Neural cell (in vitro differentiated cells): Measurements from ENCODE around the gene ZC3H14. TPM values are rescaled to one million over a fixed set of nuclear protein-coding genes. Genes with fewer than 3 reads are reported as not detected.

ENCODE experiments used
- H2AFZ ChIP-seq: fragments of 200-600, 300-800 bp; sonication (generic), shearing (Covaris generic); 2 replicates; pipeline ENCODE4 v1.6.0; 2014; ENCODE audit warnings: low read depth, mild to moderate bottlenecking, antibody characterized with exemption, low read length, moderate library complexity
- H3F3A ChIP-seq: fragments of 200-600 bp; shearing (Covaris generic); 2 replicates; pipeline ENCODE4 v1.6.1; 2016; ENCODE audit warnings: mild to moderate bottlenecking, moderate library complexity, mixed read lengths, antibody characterized with exemption, low read length; ENCODE audit not compliant: insufficient read depth, poor library complexity, severe bottlenecking
- H3K27ac ChIP-seq: fragments of 200-600, 300-800 bp; sonication (generic), shearing (Covaris generic); 2 replicates; pipeline ENCODE4 v1.5.1; 2014; ENCODE audit warnings: mild to moderate bottlenecking, low read length, moderate library complexity
- H3K27me3 ChIP-seq: fragments of 300-800, 200-600 bp; sonication (generic), shearing (Covaris generic); 2 replicates; pipeline ENCODE4 v1.6.0; 2014; ENCODE audit warnings: mild to moderate bottlenecking, low read depth, low read length, moderate library complexity; ENCODE audit not compliant: insufficient read depth
- H3K36me3 ChIP-seq: fragments of 300-800, 200-600 bp; sonication (generic), shearing (Covaris generic); 2 replicates; pipeline ENCODE4 v1.5.1; 2014; ENCODE audit warnings: mild to moderate bottlenecking, antibody characterized with exemption, low read length, moderate library complexity; ENCODE audit not compliant: insufficient read depth
- H3K4me2 ChIP-seq: fragments of 300-800, 200-600 bp; sonication (generic), shearing (Covaris generic); 2 replicates; pipeline ENCODE4 v1.6.0; 2014; ENCODE audit warnings: mild to moderate bottlenecking, low read length
- H3K4me3 ChIP-seq: fragments of 300-800, 200-600 bp; sonication (generic), shearing (Covaris generic); 2 replicates; pipeline ENCODE4 v1.5.1; 2014; ENCODE audit warnings: mild to moderate bottlenecking, low read length, moderate library complexity
- H3K79me2 ChIP-seq: fragments of 200-600 bp; shearing (Covaris generic); replicated peaks from 2 replicates; pipeline ENCODE4 v1.6.0; 2014; ENCODE audit warnings: mild to moderate bottlenecking, low read length, moderate library complexity; ENCODE audit not compliant: insufficient read depth
- H3K9ac ChIP-seq: fragments of 300-800, 200-600 bp; sonication (generic), shearing (Covaris generic); 2 replicates; pipeline ENCODE4 v1.6.1; 2016; ENCODE audit warnings: mild to moderate bottlenecking, low read length, mixed read lengths
- H3K9me2 ChIP-seq: fragments of 200-600 bp; shearing (Covaris generic); 2 replicates; pipeline ENCODE4 v1.6.1; 2016; ENCODE audit warnings: mild to moderate bottlenecking, low read length, mixed read lengths; ENCODE audit not compliant: insufficient read depth
- H3K9me3 ChIP-seq: fragments of 200-600, 300-800 bp; sonication (generic), shearing (Covaris generic); 2 replicates; pipeline ENCODE4 v1.6.1; 2016; ENCODE audit warnings: mild to moderate bottlenecking, mixed run types, low read length, moderate library complexity, mixed read lengths
- H4K20me1 ChIP-seq: fragments of 200-600 bp; shearing (Covaris generic); 2 replicates; pipeline ENCODE4 v1.6.1; 2016; ENCODE audit warnings: mild to moderate bottlenecking, mixed run types; ENCODE audit not compliant: insufficient read depth
- EP300 ChIP-seq: fragments of 450-650 bp; conservative IDR thresholded peaks from 2 replicates; pipeline ENCODE4 v1.6.1; 2014; ENCODE audit warnings: antibody characterized with exemption, mild to moderate bottlenecking, moderate library complexity; ENCODE audit not compliant: poor library complexity, severe bottlenecking
- EZH2 ChIP-seq: fragments of 200-600, 300-800 bp; shearing (Covaris generic), sonication (generic); IDR thresholded peaks from 2 replicates; pipeline ENCODE4 v1.6.1; 2014; ENCODE audit warnings: antibody characterized with exemption, low read length, borderline replicate concordance, mild to moderate bottlenecking; ENCODE audit not compliant: insufficient read depth, poor library complexity, severe bottlenecking
- MXI1 ChIP-seq: fragments of 450-650 bp; conservative IDR thresholded peaks from 2 replicates; pipeline ENCODE4 v1.6.1; 2014; ENCODE audit warnings: antibody characterized with exemption, mild to moderate bottlenecking; ENCODE audit not compliant: poor library complexity, severe bottlenecking
- POLR2AphosphoS5 ChIP-seq: IDR thresholded peaks from 2 replicates; pipeline ENCODE4 v1.6.1; 2012
- RAD21 ChIP-seq: fragments of 450-650 bp; conservative IDR thresholded peaks from 2 replicates; pipeline ENCODE4 v1.6.1; 2014; ENCODE audit warnings: antibody characterized with exemption, mild to moderate bottlenecking, moderate library complexity
- SMC3 ChIP-seq: fragments of 450-650 bp; conservative IDR thresholded peaks from 2 replicates; pipeline ENCODE4 v1.6.1; 2014; ENCODE audit warnings: antibody characterized with exemption, mild to moderate bottlenecking, moderate library complexity; ENCODE audit not compliant: poor library complexity
- TAF1 ChIP-seq: IDR thresholded peaks from 2 replicates; pipeline ENCODE4 v1.6.1; 2012; ENCODE audit warnings: low read depth
- polyA plus RNA-seq: library from polyadenylated mRNA; depleted of rRNA; stranded (reverse); fragments of >200 nt; gene quantifications from 2 replicates; pipeline ENCODE4 v1.2.3, GENCODE V29; 2014
- TF ChIP-seq, protein P1 (sequence below): IDR thresholded peaks from 2 replicates; pipeline ENCODE4 v1.6.1; 2012; ENCODE audit warnings: borderline replicate concordance
- TF ChIP-seq, protein P2 (sequence below): fragments of 450-650 bp; IDR thresholded peaks from 2 replicates; pipeline ENCODE4 v1.5.1; 2014; ENCODE audit warnings: antibody characterized with exemption, mild to moderate bottlenecking, moderate library complexity; ENCODE audit not compliant: poor library complexity, severe bottlenecking

Gene ZC3H14
- polyA plus RNA-seq, 1 donor from 2014 or later, result 70.5 TPM

DNA sequence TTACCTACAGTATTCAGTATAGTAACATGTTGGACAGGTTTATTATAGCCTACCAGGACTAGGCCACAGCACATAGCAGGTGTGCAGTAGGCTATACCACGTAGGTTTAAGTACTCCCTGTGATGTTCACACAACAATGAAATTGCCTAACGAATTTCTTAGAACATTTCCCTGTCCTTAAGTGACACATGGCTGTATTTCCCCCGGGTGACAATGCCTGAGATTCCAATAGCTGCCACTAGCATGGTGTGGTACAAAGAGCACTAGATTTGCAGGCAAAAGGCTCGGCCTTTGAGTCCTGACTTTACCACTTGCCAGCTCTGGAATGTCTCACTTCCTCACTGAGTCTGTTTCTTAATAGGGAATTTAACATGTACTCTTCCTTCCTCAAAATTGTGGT, 27.7 kb upstream of the ZC3H14 start:
- TF ChIP-seq TAF1, result no peak
- H3K79me2 ChIP-seq, result peaks cover 7% of the 10 kb centered on the region
- H3K27ac ChIP-seq, result no peak overlapping the region
- no peak overlapping the region for H3K4me3 ChIP-seq
- no peak overlapping the region for H2AFZ ChIP-seq
- no peaks in the 10 kb centered on the region for H3K27me3 ChIP-seq
- no peaks in the 10 kb centered on the region for H3K9me2 ChIP-seq
- no peak overlapping the region for H3K4me2 ChIP-seq
- no peak overlapping the region for H3K9ac ChIP-seq
- H4K20me1 ChIP-seq, result no peaks in the 10 kb centered on the region
- peaks cover 7% of the 10 kb centered on the region for H3K36me3 ChIP-seq
- H3K9me3 ChIP-seq, result no peaks in the 10 kb centered on the region
- no peaks in the 10 kb centered on the region for H3F3A ChIP-seq

DNA sequence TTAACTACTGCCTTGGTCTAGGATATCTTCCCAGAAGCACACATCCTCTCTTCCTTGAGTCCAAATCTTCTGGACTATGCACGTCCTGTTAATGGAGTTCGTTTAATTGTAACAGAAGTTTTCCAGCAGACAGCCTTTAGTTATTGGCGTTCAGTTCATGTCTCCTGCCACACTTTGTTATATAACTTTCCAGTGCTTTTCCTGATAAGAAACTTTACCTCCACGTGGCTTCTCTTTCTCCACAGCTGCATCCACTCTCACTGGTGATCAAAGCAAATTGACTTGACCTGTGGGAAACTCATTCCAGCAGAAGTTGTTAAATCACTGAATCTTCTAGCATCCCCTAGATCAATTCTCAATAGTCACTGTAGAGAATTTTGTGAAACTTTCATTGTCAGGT, 27.0 kb upstream of the ZC3H14 start:
- H3K27me3 ChIP-seq, result no peaks in the 10 kb centered on the region
- H3K4me3 ChIP-seq, result no peak overlapping the region
- TF ChIP-seq POLR2AphosphoS5, result no peak
- no peak for TF ChIP-seq RAD21
- no peak for TF ChIP-seq SMC3
- TF ChIP-seq, protein P1, sequence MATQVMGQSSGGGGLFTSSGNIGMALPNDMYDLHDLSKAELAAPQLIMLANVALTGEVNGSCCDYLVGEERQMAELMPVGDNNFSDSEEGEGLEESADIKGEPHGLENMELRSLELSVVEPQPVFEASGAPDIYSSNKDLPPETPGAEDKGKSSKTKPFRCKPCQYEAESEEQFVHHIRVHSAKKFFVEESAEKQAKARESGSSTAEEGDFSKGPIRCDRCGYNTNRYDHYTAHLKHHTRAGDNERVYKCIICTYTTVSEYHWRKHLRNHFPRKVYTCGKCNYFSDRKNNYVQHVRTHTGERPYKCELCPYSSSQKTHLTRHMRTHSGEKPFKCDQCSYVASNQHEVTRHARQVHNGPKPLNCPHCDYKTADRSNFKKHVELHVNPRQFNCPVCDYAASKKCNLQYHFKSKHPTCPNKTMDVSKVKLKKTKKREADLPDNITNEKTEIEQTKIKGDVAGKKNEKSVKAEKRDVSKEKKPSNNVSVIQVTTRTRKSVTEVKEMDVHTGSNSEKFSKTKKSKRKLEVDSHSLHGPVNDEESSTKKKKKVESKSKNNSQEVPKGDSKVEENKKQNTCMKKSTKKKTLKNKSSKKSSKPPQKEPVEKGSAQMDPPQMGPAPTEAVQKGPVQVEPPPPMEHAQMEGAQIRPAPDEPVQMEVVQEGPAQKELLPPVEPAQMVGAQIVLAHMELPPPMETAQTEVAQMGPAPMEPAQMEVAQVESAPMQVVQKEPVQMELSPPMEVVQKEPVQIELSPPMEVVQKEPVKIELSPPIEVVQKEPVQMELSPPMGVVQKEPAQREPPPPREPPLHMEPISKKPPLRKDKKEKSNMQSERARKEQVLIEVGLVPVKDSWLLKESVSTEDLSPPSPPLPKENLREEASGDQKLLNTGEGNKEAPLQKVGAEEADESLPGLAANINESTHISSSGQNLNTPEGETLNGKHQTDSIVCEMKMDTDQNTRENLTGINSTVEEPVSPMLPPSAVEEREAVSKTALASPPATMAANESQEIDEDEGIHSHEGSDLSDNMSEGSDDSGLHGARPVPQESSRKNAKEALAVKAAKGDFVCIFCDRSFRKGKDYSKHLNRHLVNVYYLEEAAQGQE, result no peak
- H3K27ac ChIP-seq, result no peak overlapping the region
- H3K9ac ChIP-seq, result no peak overlapping the region
- no peak overlapping the region for H2AFZ ChIP-seq
- no peak overlapping the region for H3K4me2 ChIP-seq
- H3K9me2 ChIP-seq, result no peaks in the 10 kb centered on the region
- no peaks in the 10 kb centered on the region for H3K9me3 ChIP-seq
- H4K20me1 ChIP-seq, result no peaks in the 10 kb centered on the region
- H3K36me3 ChIP-seq, result peaks cover 7% of the 10 kb centered on the region
- peaks cover 7% of the 10 kb centered on the region for H3K79me2 ChIP-seq
- no peaks in the 10 kb centered on the region for H3F3A ChIP-seq

DNA sequence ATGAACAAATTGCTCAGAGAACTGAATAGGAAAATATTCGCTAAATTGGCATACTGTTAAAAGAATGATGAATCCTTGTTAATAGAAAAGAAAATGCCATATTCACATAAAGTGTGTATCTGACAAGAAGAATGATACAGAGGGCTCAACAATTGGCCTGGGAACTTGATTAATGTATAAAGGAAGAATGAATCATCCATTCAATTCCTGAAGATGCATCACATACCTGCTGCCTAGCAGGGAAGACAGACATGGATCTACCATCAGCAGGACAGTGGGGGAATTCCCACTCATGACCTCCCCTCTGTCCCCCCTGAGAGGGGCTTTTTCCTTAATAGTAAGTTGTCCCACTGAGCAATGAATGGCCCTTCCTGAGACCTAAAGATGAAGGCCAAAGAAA, 21.5 kb upstream of the ZC3H14 start:
- Histone ChIP-seq H3K4me3 (no peak overlapping the region), H3K9me2 (no peaks in the 10 kb centered on the region), H3K27ac (no peak overlapping the region), H3F3A (no peaks in the 10 kb centered on the region), H4K20me1 (no peaks in the 10 kb centered on the region), H3K36me3 (no peaks in the 10 kb centered on the region), H3K4me2 (no peak overlapping the region), H3K79me2 (peaks cover 16% of the 10 kb centered on the region), H3K27me3 (no peaks in the 10 kb centered on the region), H3K9ac (no peak overlapping the region), H3K9me3 (no peaks in the 10 kb centered on the region), H2AFZ (no peak overlapping the region)
- TF ChIP-seq TAF1 (no peak), POLR2AphosphoS5 (no peak), EP300 (no peak), RAD21 (no peak), SMC3 (no peak), EZH2 (no peak), MXI1 (no peak)
- TF ChIP-seq, protein P2, sequence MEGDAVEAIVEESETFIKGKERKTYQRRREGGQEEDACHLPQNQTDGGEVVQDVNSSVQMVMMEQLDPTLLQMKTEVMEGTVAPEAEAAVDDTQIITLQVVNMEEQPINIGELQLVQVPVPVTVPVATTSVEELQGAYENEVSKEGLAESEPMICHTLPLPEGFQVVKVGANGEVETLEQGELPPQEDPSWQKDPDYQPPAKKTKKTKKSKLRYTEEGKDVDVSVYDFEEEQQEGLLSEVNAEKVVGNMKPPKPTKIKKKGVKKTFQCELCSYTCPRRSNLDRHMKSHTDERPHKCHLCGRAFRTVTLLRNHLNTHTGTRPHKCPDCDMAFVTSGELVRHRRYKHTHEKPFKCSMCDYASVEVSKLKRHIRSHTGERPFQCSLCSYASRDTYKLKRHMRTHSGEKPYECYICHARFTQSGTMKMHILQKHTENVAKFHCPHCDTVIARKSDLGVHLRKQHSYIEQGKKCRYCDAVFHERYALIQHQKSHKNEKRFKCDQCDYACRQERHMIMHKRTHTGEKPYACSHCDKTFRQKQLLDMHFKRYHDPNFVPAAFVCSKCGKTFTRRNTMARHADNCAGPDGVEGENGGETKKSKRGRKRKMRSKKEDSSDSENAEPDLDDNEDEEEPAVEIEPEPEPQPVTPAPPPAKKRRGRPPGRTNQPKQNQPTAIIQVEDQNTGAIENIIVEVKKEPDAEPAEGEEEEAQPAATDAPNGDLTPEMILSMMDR, result no peak
- TF ChIP-seq, protein P1, result no peak
